GM23338 (cell line): ENCODE results near the gene C1QTNF5.

Source experiments
- CREB1 ChIP-seq: fragments of 250-450 bp; sonication (Bioruptor Pico); IDR thresholded peaks from 2 replicates; pipeline ENCODE4 v1.5.0; 2020; ENCODE audit warnings: low read depth, mild to moderate bottlenecking, moderate library complexity
- CTCF ChIP-seq, 2 experiments: fragments of 200-600 bp in 1 of 2; sonication (generic) in 1 of 2; conservative IDR thresholded peaks; 2 replicates each; pipeline versions ENCODE4 v1.5.1 to v1.6.1; 2016 to 2017; ENCODE audit warnings: antibody characterized with exemption in 2 of 2, low read depth in 2 of 2, mild to moderate bottlenecking in 2 of 2, moderate library complexity in 1 of 2
- EZH2 ChIP-seq: fragments of 200-600 bp; sonication (generic); IDR thresholded peaks from one replicate; pipeline ENCODE4 v1.8.0; 2017; ENCODE audit warnings: antibody characterized with exemption, mild to moderate bottlenecking, low read depth; ENCODE audit not compliant: unreplicated experiment
- EZH2phosphoT487 ChIP-seq: fragments of 200-600 bp; sonication (generic); IDR thresholded peaks from one replicate; pipeline ENCODE4 v1.8.1; 2018; ENCODE audit warnings: antibody characterized with exemption; ENCODE audit not compliant: unreplicated experiment
- JUNB ChIP-seq: IDR thresholded peaks from one replicate; pipeline ENCODE4 v1.6.1; 2016; ENCODE audit warnings: antibody characterized with exemption; ENCODE audit not compliant: unreplicated experiment
- NANOG ChIP-seq: IDR thresholded peaks from 2 replicates; pipeline ENCODE4 v1.6.1; 2016; ENCODE audit warnings: antibody characterized with exemption, borderline replicate concordance
- POLR2AphosphoS5 ChIP-seq: IDR thresholded peaks from 2 replicates; pipeline ENCODE4 v1.6.1; 2016; ENCODE audit warnings: antibody characterized with exemption, low read depth
- STAT1 ChIP-seq: IDR thresholded peaks from one replicate; pipeline ENCODE4 v1.6.1; 2016; ENCODE audit warnings: antibody characterized with exemption; ENCODE audit not compliant: unreplicated experiment
- ZNF114 ChIP-seq: fragments of 250-450 bp; sonication (Bioruptor Pico); IDR thresholded peaks from 2 replicates; pipeline ENCODE4 v1.5.0; 2020; ENCODE audit warnings: mild to moderate bottlenecking, moderate library complexity
- ZNF331 ChIP-seq: fragments of 250-450 bp; sonication (Bioruptor Pico); IDR thresholded peaks from 2 replicates; pipeline ENCODE4 v1.5.0; 2020; ENCODE audit warnings: low read depth, mild to moderate bottlenecking, moderate library complexity
- TF ChIP-seq, protein P1 (sequence below): IDR thresholded peaks from 2 replicates; pipeline ENCODE4 v1.6.1; 2016; ENCODE audit warnings: antibody characterized with exemption
- TF ChIP-seq, protein P2 (sequence below): IDR thresholded peaks from one replicate; pipeline ENCODE4 v1.6.1; 2018; ENCODE audit warnings: antibody characterized with exemption; ENCODE audit not compliant: unreplicated experiment
- TF ChIP-seq, protein P3 (sequence below): fragments of 250-450 bp; sonication (Bioruptor Pico); IDR thresholded peaks from 2 replicates; pipeline ENCODE4 v1.5.0; 2020; ENCODE audit warnings: mild to moderate bottlenecking, moderate library complexity

GRCh38 chr11:119335655-119336543, 4.8 kb downstream of the C1QTNF5 start:
- no peak for TF ChIP-seq CTCF (conservative IDR thresholded peaks at IDR 0.05; ENCODE audit: low read depth in 2 of 2)
- TF ChIP-seq, protein P1, sequence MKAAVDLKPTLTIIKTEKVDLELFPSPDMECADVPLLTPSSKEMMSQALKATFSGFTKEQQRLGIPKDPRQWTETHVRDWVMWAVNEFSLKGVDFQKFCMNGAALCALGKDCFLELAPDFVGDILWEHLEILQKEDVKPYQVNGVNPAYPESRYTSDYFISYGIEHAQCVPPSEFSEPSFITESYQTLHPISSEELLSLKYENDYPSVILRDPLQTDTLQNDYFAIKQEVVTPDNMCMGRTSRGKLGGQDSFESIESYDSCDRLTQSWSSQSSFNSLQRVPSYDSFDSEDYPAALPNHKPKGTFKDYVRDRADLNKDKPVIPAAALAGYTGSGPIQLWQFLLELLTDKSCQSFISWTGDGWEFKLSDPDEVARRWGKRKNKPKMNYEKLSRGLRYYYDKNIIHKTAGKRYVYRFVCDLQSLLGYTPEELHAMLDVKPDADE: no peak
- no peak for TF ChIP-seq EZH2
- TF ChIP-seq NANOG: no peak
- TF ChIP-seq EZH2phosphoT487: no peak
- TF ChIP-seq, protein P2, sequence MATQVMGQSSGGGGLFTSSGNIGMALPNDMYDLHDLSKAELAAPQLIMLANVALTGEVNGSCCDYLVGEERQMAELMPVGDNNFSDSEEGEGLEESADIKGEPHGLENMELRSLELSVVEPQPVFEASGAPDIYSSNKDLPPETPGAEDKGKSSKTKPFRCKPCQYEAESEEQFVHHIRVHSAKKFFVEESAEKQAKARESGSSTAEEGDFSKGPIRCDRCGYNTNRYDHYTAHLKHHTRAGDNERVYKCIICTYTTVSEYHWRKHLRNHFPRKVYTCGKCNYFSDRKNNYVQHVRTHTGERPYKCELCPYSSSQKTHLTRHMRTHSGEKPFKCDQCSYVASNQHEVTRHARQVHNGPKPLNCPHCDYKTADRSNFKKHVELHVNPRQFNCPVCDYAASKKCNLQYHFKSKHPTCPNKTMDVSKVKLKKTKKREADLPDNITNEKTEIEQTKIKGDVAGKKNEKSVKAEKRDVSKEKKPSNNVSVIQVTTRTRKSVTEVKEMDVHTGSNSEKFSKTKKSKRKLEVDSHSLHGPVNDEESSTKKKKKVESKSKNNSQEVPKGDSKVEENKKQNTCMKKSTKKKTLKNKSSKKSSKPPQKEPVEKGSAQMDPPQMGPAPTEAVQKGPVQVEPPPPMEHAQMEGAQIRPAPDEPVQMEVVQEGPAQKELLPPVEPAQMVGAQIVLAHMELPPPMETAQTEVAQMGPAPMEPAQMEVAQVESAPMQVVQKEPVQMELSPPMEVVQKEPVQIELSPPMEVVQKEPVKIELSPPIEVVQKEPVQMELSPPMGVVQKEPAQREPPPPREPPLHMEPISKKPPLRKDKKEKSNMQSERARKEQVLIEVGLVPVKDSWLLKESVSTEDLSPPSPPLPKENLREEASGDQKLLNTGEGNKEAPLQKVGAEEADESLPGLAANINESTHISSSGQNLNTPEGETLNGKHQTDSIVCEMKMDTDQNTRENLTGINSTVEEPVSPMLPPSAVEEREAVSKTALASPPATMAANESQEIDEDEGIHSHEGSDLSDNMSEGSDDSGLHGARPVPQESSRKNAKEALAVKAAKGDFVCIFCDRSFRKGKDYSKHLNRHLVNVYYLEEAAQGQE: no peak
- no peak for TF ChIP-seq JUNB
- no peak for TF ChIP-seq CREB1 (CRISPR knock-in tag)
- no peak for TF ChIP-seq POLR2AphosphoS5
- no peak for TF ChIP-seq ZNF331 (CRISPR knock-in tag)
- no peak for TF ChIP-seq ZNF114 (CRISPR knock-in tag)
- no peak for TF ChIP-seq STAT1
- TF ChIP-seq, protein P3, sequence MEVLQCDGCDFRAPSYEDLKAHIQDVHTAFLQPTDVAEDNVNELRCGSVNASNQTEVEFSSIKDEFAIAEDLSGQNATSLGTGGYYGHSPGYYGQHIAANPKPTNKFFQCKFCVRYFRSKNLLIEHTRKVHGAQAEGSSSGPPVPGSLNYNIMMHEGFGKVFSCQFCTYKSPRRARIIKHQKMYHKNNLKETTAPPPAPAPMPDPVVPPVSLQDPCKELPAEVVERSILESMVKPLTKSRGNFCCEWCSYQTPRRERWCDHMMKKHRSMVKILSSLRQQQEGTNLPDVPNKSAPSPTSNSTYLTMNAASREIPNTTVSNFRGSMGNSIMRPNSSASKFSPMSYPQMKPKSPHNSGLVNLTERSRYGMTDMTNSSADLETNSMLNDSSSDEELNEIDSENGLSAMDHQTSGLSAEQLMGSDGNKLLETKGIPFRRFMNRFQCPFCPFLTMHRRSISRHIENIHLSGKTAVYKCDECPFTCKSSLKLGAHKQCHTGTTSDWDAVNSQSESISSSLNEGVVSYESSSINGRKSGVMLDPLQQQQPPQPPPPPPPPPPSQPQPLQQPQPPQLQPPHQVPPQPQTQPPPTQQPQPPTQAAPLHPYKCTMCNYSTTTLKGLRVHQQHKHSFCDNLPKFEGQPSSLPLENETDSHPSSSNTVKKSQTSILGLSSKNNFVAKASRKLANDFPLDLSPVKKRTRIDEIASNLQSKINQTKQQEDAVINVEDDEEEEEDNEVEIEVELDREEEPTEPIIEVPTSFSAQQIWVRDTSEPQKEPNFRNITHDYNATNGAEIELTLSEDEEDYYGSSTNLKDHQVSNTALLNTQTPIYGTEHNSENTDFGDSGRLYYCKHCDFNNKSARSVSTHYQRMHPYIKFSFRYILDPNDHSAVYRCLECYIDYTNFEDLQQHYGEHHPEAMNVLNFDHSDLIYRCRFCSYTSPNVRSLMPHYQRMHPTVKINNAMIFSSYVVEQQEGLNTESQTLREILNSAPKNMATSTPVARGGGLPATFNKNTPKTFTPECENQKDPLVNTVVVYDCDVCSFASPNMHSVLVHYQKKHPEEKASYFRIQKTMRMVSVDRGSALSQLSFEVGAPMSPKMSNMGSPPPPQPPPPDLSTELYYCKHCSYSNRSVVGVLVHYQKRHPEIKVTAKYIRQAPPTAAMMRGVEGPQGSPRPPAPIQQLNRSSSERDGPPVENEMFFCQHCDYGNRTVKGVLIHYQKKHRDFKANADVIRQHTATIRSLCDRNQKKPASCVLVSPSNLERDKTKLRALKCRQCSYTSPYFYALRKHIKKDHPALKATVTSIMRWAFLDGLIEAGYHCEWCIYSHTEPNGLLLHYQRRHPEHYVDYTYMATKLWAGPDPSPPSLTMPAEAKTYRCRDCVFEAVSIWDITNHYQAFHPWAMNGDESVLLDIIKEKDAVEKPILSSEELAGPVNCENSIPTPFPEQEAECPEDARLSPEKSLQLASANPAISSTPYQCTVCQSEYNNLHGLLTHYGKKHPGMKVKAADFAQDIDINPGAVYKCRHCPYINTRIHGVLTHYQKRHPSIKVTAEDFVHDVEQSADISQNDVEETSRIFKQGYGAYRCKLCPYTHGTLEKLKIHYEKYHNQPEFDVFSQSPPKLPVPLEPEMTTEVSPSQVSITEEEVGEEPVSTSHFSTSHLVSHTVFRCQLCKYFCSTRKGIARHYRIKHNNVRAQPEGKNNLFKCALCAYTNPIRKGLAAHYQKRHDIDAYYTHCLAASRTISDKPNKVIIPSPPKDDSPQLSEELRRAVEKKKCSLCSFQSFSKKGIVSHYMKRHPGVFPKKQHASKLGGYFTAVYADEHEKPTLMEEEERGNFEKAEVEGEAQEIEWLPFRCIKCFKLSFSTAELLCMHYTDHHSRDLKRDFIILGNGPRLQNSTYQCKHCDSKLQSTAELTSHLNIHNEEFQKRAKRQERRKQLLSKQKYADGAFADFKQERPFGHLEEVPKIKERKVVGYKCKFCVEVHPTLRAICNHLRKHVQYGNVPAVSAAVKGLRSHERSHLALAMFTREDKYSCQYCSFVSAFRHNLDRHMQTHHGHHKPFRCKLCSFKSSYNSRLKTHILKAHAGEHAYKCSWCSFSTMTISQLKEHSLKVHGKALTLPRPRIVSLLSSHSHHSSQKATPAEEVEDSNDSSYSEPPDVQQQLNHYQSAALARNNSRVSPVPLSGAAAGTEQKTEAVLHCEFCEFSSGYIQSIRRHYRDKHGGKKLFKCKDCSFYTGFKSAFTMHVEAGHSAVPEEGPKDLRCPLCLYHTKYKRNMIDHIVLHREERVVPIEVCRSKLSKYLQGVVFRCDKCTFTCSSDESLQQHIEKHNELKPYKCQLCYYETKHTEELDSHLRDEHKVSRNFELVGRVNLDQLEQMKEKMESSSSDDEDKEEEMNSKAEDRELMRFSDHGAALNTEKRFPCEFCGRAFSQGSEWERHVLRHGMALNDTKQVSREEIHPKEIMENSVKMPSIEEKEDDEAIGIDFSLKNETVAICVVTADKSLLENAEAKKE (CRISPR knock-in tag): no peak
